Transverse colon (tissue), 4 donors: ENCODE results near the gene ARGLU1. TPM values are rescaled to one million over a fixed set of nuclear protein-coding genes. Genes with fewer than 3 reads are reported as not detected.

ENCODE experiments used
- DNase-seq: peaks from one replicate; pipeline ENCODE4 v3.0.0-alpha.2; 2019
- H3K27ac ChIP-seq, 4 donors: fragments of 200-600 bp; sonication (generic); 2 replicates each; pipeline ENCODE4 v1.5.1; 2016 to 2018; ENCODE audit warnings: inconsistent platforms in 4 of 4
- H3K27me3 ChIP-seq: fragments of 200-600 bp; sonication (generic); 2 replicates; pipeline ENCODE4 v1.5.1; 2017; ENCODE audit warnings: inconsistent platforms
- H3K36me3 ChIP-seq, 4 donors: fragments of 200-600 bp; sonication (generic); 2 replicates each; pipeline ENCODE4 v1.5.1; 2017 to 2019; ENCODE audit warnings: inconsistent platforms in 4 of 4
- H3K4me1 ChIP-seq, 4 donors: fragments of 200-600 bp; sonication (generic); 2 replicates each; pipeline ENCODE4 v1.5.1; 2017 to 2020; ENCODE audit warnings: inconsistent platforms in 4 of 4
- H3K4me3 ChIP-seq, 4 donors: fragments of 200-600 bp; sonication (generic); 1 replicate in 1 of 4; 2 replicates in 3 of 4; pipeline versions ENCODE4 v1.5.1 to v1.6.1; 2017 to 2019; ENCODE audit warnings: inconsistent platforms in 4 of 4
- H3K9me3 ChIP-seq, 2 donors: fragments of 200-600 bp; sonication (generic); 2 replicates each; pipeline ENCODE4 v1.5.1; 2017 to 2019; ENCODE audit warnings: inconsistent platforms in 2 of 2
- EP300 ChIP-seq: sonication (generic); formaldehyde crosslinking; IDR thresholded peaks from one replicate; pipeline ENCODE4 v1.6.1; 2017; ENCODE audit warnings: antibody characterized with exemption, low read depth
- POLR2A ChIP-seq: fragments of 450-650 bp; IDR thresholded peaks from one replicate; pipeline ENCODE4 v1.6.1; 2016; ENCODE audit warnings: antibody characterized with exemption, mild to moderate bottlenecking, moderate library complexity
- POLR2AphosphoS5 ChIP-seq, 3 donors: sonication (generic); formaldehyde crosslinking; IDR thresholded peaks; one replicate each; pipeline ENCODE4 v1.6.1; 2016; ENCODE audit warnings: antibody characterized with exemption in 3 of 3
- WGBS, 2 donors: methylation state at CpG; one replicate each; pipeline ENCODE4 v1.1.5; 2018; ENCODE audit warnings: low coverage in 1 of 2; 5-methylcytosine and 5-hydroxymethylcytosine counted together
- in situ Hi-C, 4 donors: fragments of 200-750 bp; cut with MboI; loops; one replicate each; pipeline versions ENCODE4 v1.15.0 to v1.15.1; 2017; ENCODE audit warnings: low sequenced_read_pairs in 3 of 4, low pct_ligation_motif_present in 1 of 4, low pct_unique_long_range_greater_than_20kb in 1 of 4
- intact Hi-C: fragments of 100-400 bp; cut with DNase I; formaldehyde crosslinking; loops from one replicate; pipeline ENCODE4 v1.15.1; 2023; ENCODE audit warnings: low total_unique reads
- total RNA-seq, 4 donors: library from RNA; depleted of rRNA; stranded (reverse); fragments of >200 nt; gene quantifications; one replicate each; pipeline ENCODE4 v1.1.0, GENCODE V29; 2016
- TF ChIP-seq, protein P1 (sequence below), 5 experiments: fragments of 200-600 bp in 3 of 5; fragments of 450-650 bp in 2 of 5; sonication (generic) in 3 of 5; IDR thresholded peaks; 1 replicate in 2 of 5; 2 replicates in 3 of 5; pipeline ENCODE4 v1.5.1; 2016 to 2017; ENCODE audit warnings: antibody characterized with exemption in 5 of 5, inconsistent platforms in 3 of 5, mild to moderate bottlenecking in 2 of 5, moderate library complexity in 1 of 5

ARGLU1 gene
- total RNA-seq, 4 donors from 2014 or later, result 106 to 155 (median 155) TPM

GRCh38 chr13:106597749-106598395, 29.9 kb upstream of the ARGLU1 start:
- no peaks in the 10 kb centered on the region for H3K36me3 ChIP-seq
- no peak overlapping the region for H3K4me3 ChIP-seq
- no peak for DNase-seq
- peaks cover 0 to 7% (median 1%) of the 10 kb centered on the region in 4 donors for H3K4me1 ChIP-seq
- 90% methylated on average over 7 of the region's 7 CpGs; no CpG with 5 or more reads in 1 of the 2 donors for WGBS, 2 donors
- H3K9me3 ChIP-seq, result no peaks in the 10 kb centered on the region
- in situ Hi-C loops, result no loop called here
- no peak overlapping the region for H3K27ac ChIP-seq
- no peak for TF ChIP-seq POLR2AphosphoS5 (IDR thresholded peaks at IDR 0.05)
- no peak for TF ChIP-seq EP300
- TF ChIP-seq, protein P1, sequence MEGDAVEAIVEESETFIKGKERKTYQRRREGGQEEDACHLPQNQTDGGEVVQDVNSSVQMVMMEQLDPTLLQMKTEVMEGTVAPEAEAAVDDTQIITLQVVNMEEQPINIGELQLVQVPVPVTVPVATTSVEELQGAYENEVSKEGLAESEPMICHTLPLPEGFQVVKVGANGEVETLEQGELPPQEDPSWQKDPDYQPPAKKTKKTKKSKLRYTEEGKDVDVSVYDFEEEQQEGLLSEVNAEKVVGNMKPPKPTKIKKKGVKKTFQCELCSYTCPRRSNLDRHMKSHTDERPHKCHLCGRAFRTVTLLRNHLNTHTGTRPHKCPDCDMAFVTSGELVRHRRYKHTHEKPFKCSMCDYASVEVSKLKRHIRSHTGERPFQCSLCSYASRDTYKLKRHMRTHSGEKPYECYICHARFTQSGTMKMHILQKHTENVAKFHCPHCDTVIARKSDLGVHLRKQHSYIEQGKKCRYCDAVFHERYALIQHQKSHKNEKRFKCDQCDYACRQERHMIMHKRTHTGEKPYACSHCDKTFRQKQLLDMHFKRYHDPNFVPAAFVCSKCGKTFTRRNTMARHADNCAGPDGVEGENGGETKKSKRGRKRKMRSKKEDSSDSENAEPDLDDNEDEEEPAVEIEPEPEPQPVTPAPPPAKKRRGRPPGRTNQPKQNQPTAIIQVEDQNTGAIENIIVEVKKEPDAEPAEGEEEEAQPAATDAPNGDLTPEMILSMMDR (IDR thresholded peaks at IDR 0.05), result no peak
- TF ChIP-seq POLR2A, result no peak
- intact Hi-C loops, result no loop called here
- no peaks in the 10 kb centered on the region for H3K27me3 ChIP-seq

- TF ChIP-seq POLR2AphosphoS5 (IDR thresholded peaks at IDR 0.05), result no peak
- TF ChIP-seq, protein P1 (IDR thresholded peaks at IDR 0.05), result no peak
- no peak for TF ChIP-seq EP300
- TF ChIP-seq POLR2A, result no peak
- no peak overlapping the region for H3K4me3 ChIP-seq
- H3K4me1 ChIP-seq, result peaks cover 0 to 7% (median 1%) of the 10 kb centered on the region in 4 donors
- H3K9me3 ChIP-seq, result no peaks in the 10 kb centered on the region
- H3K27me3 ChIP-seq, result no peaks in the 10 kb centered on the region
- in situ Hi-C loops (no loop called here), intact Hi-C loops (no loop called here)
- H3K27ac ChIP-seq, result no peak overlapping the region
- DNase-seq, result no peak
- H3K36me3 ChIP-seq, result no peaks in the 10 kb centered on the region
- WGBS, 2 donors, result 70 to 91% methylated on average over 5 of the region's 5 CpGs
Observed at GRCh38 chr13:106597186-106597585, 29.2 kb upstream of the ARGLU1 start.

DNA sequence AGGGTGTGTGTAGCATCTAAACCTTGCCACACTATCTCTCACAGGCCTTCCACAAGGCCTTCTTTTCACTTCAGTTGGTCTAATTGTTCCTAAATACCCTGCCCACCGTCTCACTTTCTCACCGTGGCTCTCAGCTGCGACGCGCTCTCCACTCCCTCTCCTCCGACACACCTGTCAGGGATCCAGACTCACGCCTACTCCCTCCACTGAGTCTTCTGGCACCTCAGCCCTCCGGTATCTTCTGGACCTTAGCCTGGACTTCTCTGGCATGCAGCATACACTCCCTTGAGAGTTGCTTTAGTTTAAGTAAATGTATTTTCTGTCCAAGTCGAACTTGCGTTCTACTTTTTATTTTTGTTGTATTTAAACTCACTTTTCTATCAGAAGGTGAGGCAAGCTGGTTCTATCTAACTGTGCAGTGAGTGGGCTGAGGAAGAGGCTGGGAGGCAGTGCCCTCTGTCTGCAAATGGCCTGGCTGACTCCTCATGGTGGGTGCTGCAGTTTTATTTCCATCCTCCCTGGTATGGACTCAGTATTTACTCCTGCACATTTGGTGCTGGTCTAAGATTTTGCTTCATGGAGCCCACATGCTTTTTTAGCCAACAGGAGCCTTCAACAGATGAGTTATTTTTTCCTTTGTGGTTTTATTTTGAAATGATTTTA, 28.5 kb upstream of the ARGLU1 start:
- no peak for DNase-seq
- no peak for TF ChIP-seq POLR2AphosphoS5 (IDR thresholded peaks at IDR 0.05)
- TF ChIP-seq, protein P1 (IDR thresholded peaks at IDR 0.05), result no peak
- TF ChIP-seq EP300, result no peak
- no peak for TF ChIP-seq POLR2A
- no peaks in the 10 kb centered on the region for H3K36me3 ChIP-seq
- no peak overlapping the region for H3K4me3 ChIP-seq
- in situ Hi-C loops, result no loop called here
- H3K27me3 ChIP-seq, result no peaks in the 10 kb centered on the region
- no peaks in the 10 kb centered on the region for H3K9me3 ChIP-seq
- intact Hi-C loops, result no loop called here
- peaks cover 0 to 7% (median 0%) of the 10 kb centered on the region in 4 donors for H3K4me1 ChIP-seq
- 79 to 88% methylated on average over 3 to 10 of the region's 10 CpGs for WGBS, 2 donors
- no peak overlapping the region for H3K27ac ChIP-seq

DNA sequence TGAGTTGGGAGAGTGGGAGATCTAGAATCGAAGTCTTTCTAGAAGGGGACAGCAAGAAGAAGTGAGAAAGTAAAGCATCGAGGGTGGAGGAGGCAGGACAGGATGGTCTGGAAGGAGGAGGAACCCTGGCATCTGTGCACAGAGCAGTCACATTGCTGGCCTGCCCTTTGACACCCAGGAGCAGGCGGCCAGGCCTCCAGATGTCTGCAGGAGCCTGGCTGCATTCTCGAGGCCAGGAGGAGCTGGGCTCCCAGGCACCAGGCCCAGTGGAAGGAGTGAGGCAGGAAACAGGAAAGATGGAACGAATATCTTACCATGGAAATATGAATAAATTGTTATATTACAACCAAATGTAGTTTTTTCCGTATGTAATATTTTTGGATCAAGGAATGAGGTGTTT, 27.7 kb upstream of the ARGLU1 start:
- H3K4me1 ChIP-seq, result peaks cover 0 to 4% (median 0%) of the 10 kb centered on the region in 4 donors
- no peaks in the 10 kb centered on the region for H3K36me3 ChIP-seq
- TF ChIP-seq, protein P1 (IDR thresholded peaks at IDR 0.05), result no peak
- no peak for TF ChIP-seq EP300
- no peak for TF ChIP-seq POLR2AphosphoS5 (IDR thresholded peaks at IDR 0.05)
- no peak for TF ChIP-seq POLR2A
- intact Hi-C loops, result no loop called here
- no peak overlapping the region for H3K4me3 ChIP-seq
- H3K27me3 ChIP-seq, result no peaks in the 10 kb centered on the region
- H3K27ac ChIP-seq, result no peak overlapping the region
- WGBS, 2 donors, result 73 to 74% methylated on average over 6 of the region's 6 CpGs
- in situ Hi-C loops, result no loop called here
- DNase-seq, result no peak
- H3K9me3 ChIP-seq, result no peaks in the 10 kb centered on the region
